Upper lobe of left lung (tissue), 4 donors: ENCODE results near the gene TCF7L1.

Source experiments
- CTCF ChIP-seq, 6 experiments: fragments of 450-650 bp in 4 of 6; fragments of 200-600 bp in 2 of 6; sonication (generic) in 2 of 6; IDR thresholded peaks; one replicate each; pipeline ENCODE4 v1.5.1; 2016 to 2019; ENCODE audit warnings: antibody characterized with exemption in 6 of 6
- EP300 ChIP-seq, 4 donors: sonication (generic); formaldehyde crosslinking; IDR thresholded peaks; one replicate each; pipeline ENCODE4 v1.5.1; 2017; ENCODE audit warnings: antibody characterized with exemption in 4 of 4, control low read depth in 2 of 4
- POLR2A ChIP-seq, 4 donors: fragments of 450-650 bp; IDR thresholded peaks; one replicate each; pipeline ENCODE4 v1.5.1; 2016 to 2017; ENCODE audit warnings: antibody characterized with exemption in 4 of 4, mild to moderate bottlenecking in 2 of 4

GRCh38 chr2:85165088-85165690 is 32.0 kb downstream of the TCF7L1 start:
- TF ChIP-seq CTCF (IDR thresholded peaks at IDR 0.05) (no peak), EP300 (IDR thresholded peaks at IDR 0.05) (no peak), POLR2A (IDR thresholded peaks at IDR 0.05) (no peak)
